HG02981 (cell line): ENCODE results near the gene TTC32.

Experiments
- ATAC-seq: cut with Tn5 transposase; IDR thresholded peaks from one replicate; pipeline ENCODE4 v1.9.1; 2021; ENCODE audit warnings: mild to moderate bottlenecking, moderate library complexity; ENCODE audit not compliant: unreplicated experiment

The TTC32 gene

DNA sequence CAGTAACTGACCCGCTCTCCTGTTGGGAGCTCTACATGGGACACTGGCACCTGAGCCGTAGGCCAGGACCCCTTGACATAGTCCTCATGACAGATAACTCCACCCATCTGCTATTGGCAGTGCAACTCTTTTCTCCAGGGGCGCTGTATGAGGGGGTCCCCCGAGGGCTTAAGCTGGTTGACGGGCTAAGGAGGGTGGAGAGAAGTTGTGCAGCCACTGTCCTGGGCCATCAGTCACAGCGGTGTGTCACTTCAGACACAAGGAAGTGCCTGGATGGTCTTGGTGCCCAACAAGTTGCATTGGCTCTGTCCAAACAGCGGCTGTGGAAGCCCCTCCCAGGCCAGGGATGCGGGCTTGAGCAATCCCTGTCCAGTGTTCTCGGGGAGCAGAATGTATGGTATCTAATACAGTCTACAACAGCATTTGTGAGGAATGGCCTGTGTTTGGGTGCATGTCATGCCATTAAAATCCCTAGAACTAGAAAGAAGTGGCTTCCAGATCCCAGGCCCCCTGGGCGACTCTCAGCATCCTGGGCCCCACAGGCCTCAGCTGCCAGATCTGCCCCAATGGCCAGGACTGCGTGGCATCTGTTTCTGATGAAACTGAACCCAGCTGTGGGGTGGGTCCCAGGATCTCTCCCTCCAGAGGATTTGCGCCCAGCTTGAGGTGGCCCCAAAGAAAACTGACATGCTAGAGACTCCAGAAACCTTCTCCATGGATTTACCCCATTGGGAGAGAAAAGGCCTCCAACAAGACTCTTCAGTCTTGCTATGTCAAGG lies 23.3 kb downstream of the TTC32 start:
- ATAC-seq = no peak

GRCh38 chr2:19876751-19877150 lies 25.0 kb downstream of the TTC32 start:
- no peak for ATAC-seq

GRCh38 chr2:19875280-19875679 lies 26.5 kb downstream of the TTC32 start:
- ATAC-seq = no peak

- ATAC-seq = no peak
These were observed 27.1 kb downstream of the TTC32 start for GRCh38 chr2:19874726-19875125.

GRCh38 chr2:19873014-19873413 lies 28.8 kb downstream of the TTC32 start:
- ATAC-seq = no peak

DNA sequence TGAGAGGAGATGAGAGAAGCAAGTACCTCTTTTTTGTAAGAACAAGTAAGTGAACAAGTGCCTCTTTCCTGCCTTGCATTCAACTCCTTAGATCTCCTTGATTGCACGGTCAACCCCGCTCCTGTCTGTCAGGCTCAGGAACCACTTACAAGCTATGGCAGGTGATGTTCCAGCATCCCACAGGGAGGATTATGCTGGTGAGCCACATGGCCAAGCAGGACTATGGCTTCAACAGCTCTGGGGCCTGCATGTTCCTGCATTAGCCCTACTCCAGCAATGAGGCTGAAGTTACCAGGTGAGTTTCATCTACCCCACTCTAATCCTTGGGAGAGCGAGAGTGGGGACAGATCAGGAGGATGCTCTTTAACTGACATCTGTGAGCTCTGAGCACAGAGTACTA lies 29.5 kb downstream of the TTC32 start:
- ATAC-seq = no peak

- ATAC-seq = no peak
These were observed 29.9 kb downstream of the TTC32 start for GRCh38 chr2:19871836-19872235.

DNA sequence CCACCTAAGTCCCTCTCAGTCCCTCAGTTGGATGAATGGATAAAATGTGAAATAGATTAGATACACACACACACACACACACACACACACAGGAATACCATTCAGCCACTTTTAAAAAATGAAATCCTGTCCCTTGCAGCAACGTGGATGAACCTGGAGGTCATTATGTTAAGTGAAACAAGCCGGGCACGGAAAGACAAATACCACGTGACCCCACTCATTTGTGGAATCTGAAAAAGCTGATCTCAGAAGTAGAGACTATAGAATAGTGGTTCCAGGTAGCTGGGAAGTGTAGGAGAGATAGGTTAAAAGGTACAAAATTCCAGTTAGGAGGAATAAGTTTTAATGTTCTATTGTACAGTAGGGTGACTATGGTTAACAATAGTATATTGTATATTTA lies 31.0 kb downstream of the TTC32 start:
- no peak for ATAC-seq

DNA sequence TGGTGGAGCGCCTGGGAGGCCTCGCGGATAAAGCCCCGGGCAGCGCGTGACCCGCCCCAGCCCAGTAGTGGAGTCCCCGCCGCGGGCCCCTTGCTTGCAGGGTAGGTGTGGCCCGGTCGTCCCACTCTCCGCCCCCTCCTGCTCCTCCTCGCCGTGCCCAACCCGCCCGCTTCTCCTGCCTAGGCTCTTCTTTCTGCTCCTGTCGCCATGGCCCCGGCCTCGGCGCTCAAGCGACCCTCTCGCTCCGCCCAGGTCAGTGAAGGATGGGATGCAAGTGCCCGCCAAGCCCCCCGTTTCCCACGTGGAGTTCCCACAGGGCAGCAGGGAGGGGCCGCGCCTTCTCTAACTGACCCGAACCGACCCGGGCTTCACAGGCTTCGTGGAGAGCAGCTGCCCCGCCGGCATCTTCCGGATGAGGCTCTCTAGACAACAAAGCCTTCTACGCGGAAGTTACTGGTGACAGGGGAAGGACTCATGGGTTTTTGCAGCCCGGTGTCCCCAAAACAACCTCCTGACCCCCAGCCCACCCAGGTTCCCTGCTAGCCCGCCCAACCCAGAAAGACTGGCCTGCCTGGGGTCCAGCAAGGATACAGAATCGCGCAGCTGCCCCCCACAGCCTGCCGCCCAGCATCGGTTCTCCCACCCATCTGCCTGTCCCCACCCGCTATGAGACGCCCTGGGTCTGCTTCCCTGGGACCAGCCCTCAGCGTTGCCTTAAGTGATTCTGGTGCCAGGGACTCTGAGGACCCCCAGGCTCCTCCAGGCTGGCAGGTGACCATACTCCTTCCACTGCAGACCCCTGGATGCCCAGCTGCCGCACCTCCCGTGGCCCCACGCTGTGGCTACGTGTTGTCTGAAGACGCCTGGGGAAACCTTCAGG lies 32.8 kb downstream of the TTC32 start:
- ATAC-seq = peak; percentile 49

GRCh38 chr2:19868224-19868623 lies 33.6 kb downstream of the TTC32 start:
- no peak for ATAC-seq

GRCh38 chr2:19866771-19867170 lies 35.0 kb downstream of the TTC32 start:
- ATAC-seq = peak; percentile 63

GRCh38 chr2:19865151-19865550 lies 36.6 kb downstream of the TTC32 start:
- ATAC-seq = no peak

GRCh38 chr2:19864381-19864780 lies 37.4 kb downstream of the TTC32 start:
- ATAC-seq = no peak

- ATAC-seq = peak; percentile 65
These were observed 38.3 kb downstream of the TTC32 start for GRCh38 chr2:19863303-19864041.

- no peak for ATAC-seq
These were observed 40.0 kb downstream of the TTC32 start for GRCh38 chr2:19861813-19862212.

GRCh38 chr2:19860022-19860421 lies 41.8 kb downstream of the TTC32 start:
- ATAC-seq = no peak

DNA sequence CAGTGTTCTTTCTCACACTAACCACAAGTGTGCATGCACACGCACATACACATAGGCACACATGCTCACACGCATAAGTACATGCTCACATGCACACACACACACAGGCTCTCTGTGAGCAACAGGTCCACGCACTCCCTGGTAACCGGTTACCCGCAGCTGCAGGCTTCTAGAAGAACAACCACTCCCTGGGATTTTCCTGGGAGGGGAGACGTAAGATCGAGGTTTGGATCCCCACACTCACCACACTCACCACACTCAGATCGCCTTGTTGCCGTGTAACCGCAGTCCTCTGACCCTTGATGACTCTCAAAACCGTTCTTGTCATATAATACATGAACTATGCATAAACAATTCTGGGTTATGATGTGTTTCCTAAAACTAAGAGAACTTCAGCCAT lies 42.2 kb downstream of the TTC32 start:
- no peak for ATAC-seq

DNA sequence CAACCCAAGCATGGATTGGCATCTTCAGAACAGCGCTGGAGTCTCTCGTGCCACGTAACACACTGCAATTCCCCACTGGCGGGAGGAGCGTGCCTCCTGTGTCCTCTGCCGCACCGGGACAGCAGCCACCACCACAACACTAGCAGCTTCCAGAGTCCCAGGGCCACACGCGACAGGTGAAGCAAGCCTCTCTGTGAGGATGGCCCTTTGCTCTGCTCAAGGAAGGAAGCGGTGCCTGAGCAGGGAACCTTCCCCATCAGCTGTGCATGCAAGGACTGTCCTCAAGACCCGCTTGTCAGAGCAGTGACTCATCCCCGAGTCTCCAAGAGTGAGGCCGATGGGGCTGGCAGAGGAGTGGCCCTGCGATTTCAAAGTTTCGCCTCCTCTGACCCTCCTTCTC lies 44.0 kb downstream of the TTC32 start:
- ATAC-seq = no peak

GRCh38 chr2:19857100-19857499 lies 44.7 kb downstream of the TTC32 start:
- ATAC-seq = no peak

DNA sequence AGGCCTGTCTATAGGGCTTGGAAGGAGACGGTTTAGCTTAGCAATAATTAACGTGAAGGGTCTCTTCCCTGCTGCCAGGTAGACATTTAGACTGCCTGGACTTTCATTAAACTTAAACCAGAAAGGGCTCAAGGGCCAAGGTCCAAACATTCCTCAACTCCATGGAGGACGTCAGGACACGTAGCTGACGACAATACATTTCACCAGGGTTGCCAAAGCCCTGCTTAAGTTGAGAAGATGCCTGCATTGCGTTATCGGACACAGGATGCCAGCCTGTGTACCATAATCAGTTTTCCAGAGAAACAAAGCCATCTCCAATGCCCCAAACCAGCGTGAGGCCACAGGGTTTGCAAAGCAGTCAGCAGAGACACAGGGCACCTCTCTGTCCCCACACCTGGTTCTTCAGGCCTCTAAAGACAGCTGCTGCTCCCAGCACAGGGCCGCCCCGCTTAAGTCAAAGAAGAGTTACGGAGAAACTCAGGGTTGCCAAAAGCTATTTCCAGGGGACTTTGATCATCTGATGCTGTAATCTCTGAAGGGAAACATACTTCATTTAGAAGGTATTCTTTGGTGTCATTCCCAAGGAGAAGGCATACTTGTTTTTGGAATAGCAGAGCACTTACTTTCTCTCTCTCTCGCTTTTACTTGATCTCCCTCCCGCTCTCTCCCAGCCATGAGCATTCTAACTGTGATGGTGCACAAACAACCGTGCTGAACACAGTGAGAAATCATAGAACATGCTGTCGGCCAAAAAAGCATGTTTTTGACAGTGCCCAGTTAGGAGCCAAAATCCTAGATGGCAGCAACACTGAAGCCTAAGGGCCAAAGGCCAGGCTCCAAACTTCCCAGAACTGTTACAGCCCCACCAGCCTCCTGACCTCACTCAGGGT lies 46.0 kb downstream of the TTC32 start:
- no peak for ATAC-seq
